GM18511 (cell line): ENCODE data around the gene CACNA1B.

Source experiments
- ATAC-seq: cut with Tn5 transposase; IDR thresholded peaks from one replicate; pipeline ENCODE4 v1.9.1; 2021; ENCODE audit warnings: mild to moderate bottlenecking, moderate library complexity; ENCODE audit not compliant: unreplicated experiment

Gene CACNA1B

GRCh38 chr9:137978262-137978714 lies 100.7 kb downstream of the CACNA1B start:
- no peak for ATAC-seq

GRCh38 chr9:137982200-137982599 lies 104.6 kb downstream of the CACNA1B start:
- ATAC-seq, result no peak

- ATAC-seq, result no peak
Measured at GRCh38 chr9:137984005-137984404, 106.4 kb downstream of the CACNA1B start.

- no peak for ATAC-seq
Measured at GRCh38 chr9:137984520-137985257, 107.1 kb downstream of the CACNA1B start.

GRCh38 chr9:137985637-137986071 lies 108.1 kb downstream of the CACNA1B start:
- ATAC-seq, result no peak

- ATAC-seq, result no peak
Measured at GRCh38 chr9:137986268-137987099, 108.9 kb downstream of the CACNA1B start.

GRCh38 chr9:137987244-137988030 lies 109.9 kb downstream of the CACNA1B start:
- no peak for ATAC-seq

- no peak for ATAC-seq
Measured at GRCh38 chr9:137988051-137988450, 110.5 kb downstream of the CACNA1B start.

- ATAC-seq, result no peak
Measured at GRCh38 chr9:137988701-137989100, 111.1 kb downstream of the CACNA1B start.

GRCh38 chr9:137989156-137989555 lies 111.6 kb downstream of the CACNA1B start:
- no peak for ATAC-seq

- ATAC-seq, result no peak
Measured at GRCh38 chr9:137989999-137990715, 112.6 kb downstream of the CACNA1B start.

GRCh38 chr9:138003485-138004190 lies 126.1 kb downstream of the CACNA1B start:
- ATAC-seq, result no peak

GRCh38 chr9:138006576-138007233 lies 129.1 kb downstream of the CACNA1B start:
- no peak for ATAC-seq

GRCh38 chr9:138007566-138007917 lies 130.0 kb downstream of the CACNA1B start:
- no peak for ATAC-seq

GRCh38 chr9:138007918-138008841 lies 130.6 kb downstream of the CACNA1B start:
- ATAC-seq, result no peak

- ATAC-seq, result no peak
Measured at GRCh38 chr9:138009016-138009802, 131.6 kb downstream of the CACNA1B start.

GRCh38 chr9:138009803-138010690 lies 132.5 kb downstream of the CACNA1B start:
- ATAC-seq, result no peak
